K562 (cell line): Measurements from ENCODE around the gene PCBP2. TPM values are rescaled to one million over a fixed set of nuclear protein-coding genes. Genes with fewer than 3 reads are reported as not detected.

Experiments used
- ATAC-seq: fragments of 200-7000 bp; cut with Tn5 transposase; 3 replicates; pipeline ENCODE4 v1.9.1; 2020; ENCODE audit warnings: moderate library complexity
- BruUV-seq: library from RNA; stranded (reverse); fragments of 400-500 nt; replicated peaks from 2 replicates; lab custom pipeline; 2021; lab: Mats Ljungman, UMichigan
- CTCF ChIA-PET: fragments of 300-600 bp; formaldehyde crosslinking; extraction: SDS; loops from one replicate; lab custom pipeline; 2021; ENCODE audit warnings: low intra/inter-chr PET ratio; lab: Yijun Ruan, JAX
- POLR2A ChIA-PET: fragments of 300-600, 350-650 bp; sonication (Branson Sonifier 250); formaldehyde crosslinking; extraction: SDS; loops from one replicate; lab custom pipeline; 2021; ENCODE audit warnings: antibody characterized with exemption, inconsistent platforms; lab: Yijun Ruan, JAX
- DNase-seq, 4 experiments: peaks; one replicate each; pipeline versions ENCODE4 v3.0.0 to v3.0.0-alpha.2; 2011 to 2018; ENCODE audit warnings: low spot score in 3 of 4, mixed read lengths in 3 of 4; ENCODE audit errors: extremely low read depth in 1 of 4
- FAIRE-seq: peaks from 2 replicates; lab custom pipeline; 2011; peaks lifted over from hg19 to GRCh38; lab: Jason Lieb, UNC
- H2AFZ ChIP-seq: 2 replicates; pipeline ENCODE4 v1.6.0; 2011; ENCODE audit warnings: low read depth, low read length, control low read depth, inconsistent platforms
- H3K27ac ChIP-seq: fragments of 200-600 bp; 3 replicates; pipeline ENCODE4 v1.8.0; 2011; ENCODE audit warnings: low read depth, mild to moderate bottlenecking, control low read depth, inconsistent platforms, low read length, moderate library complexity, mixed read lengths; ENCODE audit errors: extremely low read depth
- H3K27me3 ChIP-seq, 2 experiments: fragments of 300-600 bp in 1 of 2; 2 replicates in 1 of 2; 3 replicates in 1 of 2; pipeline versions ENCODE4 v1.6.0 to v1.8.0; 2011; ENCODE audit warnings: inconsistent platforms in 2 of 2, low read length in 2 of 2, mild to moderate bottlenecking in 1 of 2, mixed read lengths in 1 of 2, moderate library complexity in 1 of 2; ENCODE audit not compliant: control insufficient read depth in 2 of 2, insufficient read depth in 2 of 2
- H3K36me3 ChIP-seq: fragments of 300-600 bp; 3 replicates; pipeline ENCODE4 v1.8.0; 2011; ENCODE audit warnings: mild to moderate bottlenecking, low read length, inconsistent platforms; ENCODE audit not compliant: control insufficient read depth, insufficient read depth
- H3K4me1 ChIP-seq, 2 experiments: fragments of 200-600 bp in 1 of 2; replicated peaks in 1 of 2; 2 replicates in 1 of 2; 3 replicates in 1 of 2; pipeline versions ENCODE4 v1.5.1 to v1.8.0; 2011; ENCODE audit warnings: inconsistent platforms in 2 of 2, low read length in 2 of 2, mild to moderate bottlenecking in 1 of 2, mixed read lengths in 1 of 2, moderate library complexity in 1 of 2; ENCODE audit not compliant: control insufficient read depth in 2 of 2, insufficient read depth in 2 of 2
- H3K4me2 ChIP-seq: 2 replicates; pipeline ENCODE4 v1.6.1; 2011; ENCODE audit warnings: low read length, control low read depth, inconsistent platforms, mixed read lengths; ENCODE audit not compliant: insufficient read depth
- H3K4me3 ChIP-seq: fragments of 200-600 bp; sonication (generic), shearing (Covaris generic); 2 replicates; pipeline ENCODE4 v1.5.1; 2016; ENCODE audit warnings: control low read depth, inconsistent platforms
- H3K79me2 ChIP-seq: fragments of 200-600 bp; 3 replicates; pipeline ENCODE4 v1.8.0; 2011; ENCODE audit warnings: low read length, inconsistent platforms; ENCODE audit not compliant: control insufficient read depth, insufficient read depth
- H3K9ac ChIP-seq, 2 experiments: 2 replicates each; pipeline versions ENCODE4 v1.6.0 to v1.6.1; 2011; ENCODE audit warnings: low read depth in 2 of 2, low read length in 2 of 2, control low read depth in 1 of 2, inconsistent platforms in 1 of 2, mild to moderate bottlenecking in 1 of 2, mixed read lengths in 1 of 2; ENCODE audit not compliant: insufficient read depth in 1 of 2
- H3K9me1 ChIP-seq: one replicate; pipeline ENCODE4 v1.6.0; 2011; ENCODE audit warnings: inconsistent platforms, mild to moderate bottlenecking, low read length, moderate library complexity; ENCODE audit not compliant: control insufficient read depth, insufficient read depth
- H3K9me3 ChIP-seq: replicated peaks from 2 replicates; pipeline ENCODE4 v1.5.1; 2011; ENCODE audit warnings: low read depth, low read length, inconsistent platforms; ENCODE audit not compliant: control insufficient read depth, insufficient read depth
- H4K20me1 ChIP-seq: replicated peaks from 2 replicates; pipeline ENCODE4 v1.6.1; 2011; ENCODE audit warnings: low read length, inconsistent platforms, mixed read lengths; ENCODE audit not compliant: control insufficient read depth, insufficient read depth
- HEY1 ChIP-seq: fragments of 250-450 bp; sonication (Bioruptor Pico); IDR thresholded peaks from 2 replicates; pipeline ENCODE4 v1.5.0; 2020; ENCODE audit warnings: mild to moderate bottlenecking, moderate library complexity, borderline replicate concordance
- PRMT5 ChIP-seq: sonication (generic); formaldehyde crosslinking; IDR thresholded peaks from 2 replicates; pipeline ENCODE4 v1.5.0; 2020; ENCODE audit warnings: missing genetic modification reagents
- SUPT5H ChIP-seq: fragments of 450-650 bp; IDR thresholded peaks from 2 replicates; pipeline ENCODE4 v1.6.1; 2016
- WGBS: fragments of 100-300 bp; shearing (Covaris generic); methylation state at CpG from one replicate; pipeline ENCODE4 v1.1.6; 2016; ENCODE audit warnings: low coverage, mixed read lengths; ENCODE audit not compliant: insufficient coverage; ENCODE audit errors: missing lambda C conversion rate; 5-methylcytosine and 5-hydroxymethylcytosine counted together
- in situ Hi-C: fragments of 300-500 bp; cut with MboI; formaldehyde crosslinking; loops from 4 replicates; pipeline ENCODE4 v1.15.0; 2018; ENCODE audit warnings: inconsistent platforms, mixed read lengths
- intact Hi-C: fragments of 100-400 bp; cut with micrococcal nuclease; formaldehyde crosslinking; loops from 2 replicates; pipeline ENCODE4 v1.14.2; 2022
- polyA plus RNA-seq, 8 experiments: library from polyadenylated mRNA; depleted of rRNA in 4 of 8; stranded (reverse) in 5 of 8; unstranded in 3 of 8; fragments of >200 nt; fragmentation: Nextera tagmentation in 2 of 8; fragmentation: Illumina TruSeq in 1 of 8; extraction: Ambion mirVana in 2 of 8; extraction: Trizol in 1 of 8; gene quantifications; 2 replicates each; pipeline versions ENCODE4 v1.2.1 to v1.2.3, GENCODE V29; 2011 to 2014; ENCODE audit warnings: inconsistent platforms in 1 of 8, missing spikeins in 1 of 8
- total RNA-seq, 7 experiments: library from RNA; depleted of rRNA in 6 of 7; stranded (reverse); fragments of >200 nt in 6 of 7; fragmentation: Illumina TruSeq in 2 of 7; extraction: Trizol in 2 of 7; gene quantifications; 2 replicates each; pipeline versions ENCODE4 v1.2.1 to v1.2.3, GENCODE V29; 2011 to 2021; ENCODE audit warnings: low replicate concordance in 1 of 7

Gene PCBP2
- total and polyA plus RNA-seq, 9 of the 15 experiments (the other 6 are each of a cell fraction or from before 2014, with no cell fraction given), result 137 to 831 (median 328) TPM

- TF ChIP-seq HEY1, result no peak
- TF ChIP-seq, all 486 proteins: peak for 0
- intact Hi-C loops, result loop anchor here (5.0 to 10.0 kb wide), 2 partner anchors 84 to 442 kb away; partner anchors contain the start of gene AMHR2
- CTCF ChIA-PET, result no interaction called here
Measured at GRCh38 chr12:53506450-53506785, 54.5 kb downstream of the PCBP2 start.

DNA sequence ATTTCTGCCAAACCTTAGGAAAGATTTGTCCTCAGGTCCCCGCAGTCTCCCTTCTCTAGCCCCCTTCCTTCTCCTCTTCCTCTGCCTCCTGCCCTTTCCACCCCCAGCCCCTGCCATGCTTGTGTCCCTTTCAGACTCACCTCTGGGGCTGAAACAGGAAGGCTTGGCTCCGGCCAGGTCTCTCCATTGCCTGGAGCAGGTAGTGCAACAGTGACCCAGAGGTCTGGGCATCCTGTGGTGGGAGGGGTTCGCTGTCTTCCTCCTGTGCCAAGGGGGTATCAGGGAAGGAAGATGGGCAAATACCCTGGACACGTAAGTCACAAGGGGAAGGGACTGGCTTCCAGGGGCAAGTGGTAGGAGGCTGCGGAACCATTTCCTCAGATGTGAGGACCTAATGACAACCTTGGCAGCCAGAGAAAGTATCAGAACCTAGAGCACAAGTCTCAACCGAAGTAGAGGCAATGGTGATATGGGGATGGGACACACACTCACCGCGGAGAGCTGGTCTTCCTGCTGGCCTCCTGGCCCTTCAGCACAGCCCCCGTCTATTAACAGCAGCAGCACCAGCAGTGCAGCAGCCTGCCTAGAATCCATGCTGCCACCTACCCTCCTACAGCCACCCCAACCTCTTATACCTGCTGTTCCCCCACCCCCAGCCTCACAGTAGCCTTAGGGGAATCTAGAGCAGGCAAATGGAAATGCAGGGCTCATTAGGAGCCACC, 55.1 kb downstream of the PCBP2 start, which contains the start of gene NPFF:
Gene NPFF, minus strand, starts transcription at position 604 of the 722 bp plus-strand sequence. Its CDS starts 10 bp downstream, at position 594.
- H3K9me3 ChIP-seq, result no peaks in the 10 kb centered on the region
- TF ChIP-seq SUPT5H (peak; percentile 19; the same call in 1 of the 2 replicates), PRMT5 (no peak)
- TF ChIP-seq, all 486 proteins: peak for 1
- ATAC-seq (no peak), DNase-seq (no peak), FAIRE-seq (no peak)
- no peaks in the 10 kb centered on the region for H4K20me1 ChIP-seq
- H3K79me2 ChIP-seq, result peaks cover 12% of the 10 kb centered on the region
- H3K4me3 ChIP-seq, result no peak within 1 kb of the TSS
- peaks cover 12 to 13% of the 10 kb centered on the region in 2 experiments; a peak in 4 of 5 replicates for H3K4me1 ChIP-seq
- ChIA-PET CTCF (interaction anchor here (0.6 to 2.2 kb wide), 3 partner anchors 155 to 379 kb away, joined by 4 to 21 read pairs (median 7); no protein-coding TSS in a partner anchor), POLR2A (interaction anchor here (0.6 to 1.1 kb wide), 2 partner anchors 9 to 18 kb away, joined by 3 read pairs; no protein-coding TSS in a partner anchor)
- in situ Hi-C loops (loop anchor here (10.0 kb wide), 1 partner anchor 182 kb away; the partner anchor contains the start of gene AAAS), intact Hi-C loops (loop anchor here (5.0 to 10.0 kb wide), 2 partner anchors 85 to 442 kb away; partner anchors contain the start of gene AMHR2)
- H3K36me3 ChIP-seq, result peaks cover 51% of the 10 kb centered on the region; the same call in 2 of the 3 replicates
- no peaks in the 10 kb centered on the region for H3K27me3 ChIP-seq
- H3K27ac ChIP-seq, result no peak within 1 kb of the TSS
- no peak within 1 kb of the TSS for H2AFZ ChIP-seq
- peak within 1 kb of the TSS in 1 of 2 experiments; percentile 61; a peak in 2 of 4 replicates for H3K9ac ChIP-seq
- H3K9me1 ChIP-seq, result no peaks in the 10 kb centered on the region
- BruUV-seq, result no TSS peak
- no peak within 1 kb of the TSS for H3K4me2 ChIP-seq
- WGBS, result 81% methylated on average over 7 of the region's 9 CpGs

More at GRCh38 chr12:53506450-53506785, 54.5 kb downstream of the PCBP2 start:
- no peak overlapping the region for H3K27ac ChIP-seq
- H3K9ac ChIP-seq, result peak overlapping the region in 1 of 2 experiments; percentile 10; a peak in 1 of 4 replicates
- POLR2A ChIA-PET, result interaction anchor here (0.6 kb wide), 1 partner anchor 117 kb away, joined by 3 read pairs; no protein-coding TSS in a partner anchor
- DNase-seq (no peak), ATAC-seq (no peak), FAIRE-seq (no peak)
- H3K36me3 ChIP-seq, result peaks cover 45% of the 10 kb centered on the region; the same call in 2 of the 3 replicates
- H3K4me2 ChIP-seq, result no peak overlapping the region
- H3K9me3 ChIP-seq, result no peaks in the 10 kb centered on the region
- no TSS peak for BruUV-seq
- in situ Hi-C loops, result loop anchor here (10.0 kb wide), 1 partner anchor 182 kb away; the partner anchor contains the start of gene AAAS
- H3K27me3 ChIP-seq, result no peaks in the 10 kb centered on the region
- H3K79me2 ChIP-seq, result peaks cover 18% of the 10 kb centered on the region
- peaks cover 16 to 19% of the 10 kb centered on the region in 2 experiments; a peak in 4 of 5 replicates for H3K4me1 ChIP-seq
- no peak overlapping the region for H2AFZ ChIP-seq
- no peak overlapping the region for H3K4me3 ChIP-seq
- 88% methylated on average over 2 of the region's 2 CpGs for WGBS
- H3K9me1 ChIP-seq, result no peaks in the 10 kb centered on the region
- H4K20me1 ChIP-seq, result no peaks in the 10 kb centered on the region
